ENCODE data around the gene YIPF1. TPM values are rescaled to one million over a fixed set of nuclear protein-coding genes. Genes with fewer than 3 reads are reported as not detected.
"Not testable (repeated sequence)": the region's sequence is repeated elsewhere in the genome, so short reads cannot be mapped to it uniquely, and the experiment has no call there.

The YIPF1 gene
- total and polyA plus RNA-seq, 2 donors, result 18.1 to 24.8 TPM

- Histone ChIP-seq H3K27ac (ENCODE audit: low read depth) (no peak overlapping the region), H3K4me3 (ENCODE audit: low read depth, low read length) (no peak overlapping the region), H3K36me3 (ENCODE audit: insufficient read depth) (no peaks in the 10 kb centered on the region), H3K4me1 (ENCODE audit: insufficient read depth) (no peaks in the 10 kb centered on the region)
- no peak for DNase-seq (ENCODE audit: extremely low spot score)
- WGBS, result 90% methylated on average over 6 of the region's 6 CpGs
Measured at GRCh38 chr1:53847980-53848379, 41.6 kb downstream of the YIPF1 start.

GRCh38 chr1:53842347-53842746 lies 47.2 kb downstream of the YIPF1 start:
- Histone ChIP-seq H3K27ac (ENCODE audit: low read depth) (no peak overlapping the region), H3K4me3 (ENCODE audit: low read depth, low read length) (no peak overlapping the region), H3K36me3 (ENCODE audit: insufficient read depth) (no peaks in the 10 kb centered on the region), H3K4me1 (ENCODE audit: insufficient read depth) (no peaks in the 10 kb centered on the region)
- DNase-seq (ENCODE audit: extremely low spot score), result no peak
- 85% methylated on average over 3 of the region's 3 CpGs for WGBS

- Histone ChIP-seq H3K36me3 (ENCODE audit: insufficient read depth) (peaks cover 2% of the 10 kb centered on the region), H3K27ac (ENCODE audit: low read depth) (no peak overlapping the region), H3K4me3 (ENCODE audit: low read depth, low read length) (no peak overlapping the region), H3K4me1 (ENCODE audit: insufficient read depth) (no peaks in the 10 kb centered on the region)
- no peak for DNase-seq (ENCODE audit: extremely low spot score)
- WGBS, result 14% methylated on average over 2 of the region's 2 CpGs
Measured at GRCh38 chr1:53838654-53838974, 51.0 kb downstream of the YIPF1 start.

- peak within 1 kb of the TSS; percentile 85 for H3K4me3 ChIP-seq (ENCODE audit: low read depth, low read length)
- peak; percentile 97 for DNase-seq (ENCODE audit: extremely low spot score)
- under 1% methylated on average over 59 of the region's 59 CpGs for WGBS
- H3K4me1 ChIP-seq (ENCODE audit: insufficient read depth), result no peaks in the 10 kb centered on the region
- peaks cover 2% of the 10 kb centered on the region for H3K36me3 ChIP-seq (ENCODE audit: insufficient read depth)
- peak within 1 kb of the TSS; percentile 89 for H3K27ac ChIP-seq (ENCODE audit: low read depth)
Measured at GRCh38 chr1:53837924-53838653, 51.5 kb downstream of the YIPF1 start, which contains the start of gene NDC1. Gene NDC1 (minus strand): TSS chr1:53838296. CDS start chr1:53838261, 35 bp downstream.

- H3K4me3 ChIP-seq (ENCODE audit: low read depth, low read length), result peak overlapping the region; percentile 85
- no peak overlapping the region for H3K27ac ChIP-seq (ENCODE audit: low read depth)
- no peaks in the 10 kb centered on the region for H3K4me1 ChIP-seq (ENCODE audit: insufficient read depth)
- peak; percentile 3 for DNase-seq (ENCODE audit: extremely low spot score)
- WGBS, result under 1% methylated on average over 5 of the region's 5 CpGs
- peaks cover 2% of the 10 kb centered on the region for H3K36me3 ChIP-seq (ENCODE audit: insufficient read depth)
Measured at GRCh38 chr1:53837646-53837923, 52.0 kb downstream of the YIPF1 start.

- Histone ChIP-seq H3K4me1 (ENCODE audit: insufficient read depth) (no peaks in the 10 kb centered on the region), H3K36me3 (ENCODE audit: insufficient read depth) (peaks cover 2% of the 10 kb centered on the region), H3K27ac (ENCODE audit: low read depth) (no peak overlapping the region), H3K4me3 (ENCODE audit: low read depth, low read length) (no peak overlapping the region)
- WGBS, result 56% methylated on average over 2 of the region's 2 CpGs
- no peak for DNase-seq (ENCODE audit: extremely low spot score)
Measured at GRCh38 chr1:53835491-53835890, 54.1 kb downstream of the YIPF1 start.

GRCh38 chr1:53834776-53835175 lies 54.8 kb downstream of the YIPF1 start:
- DNase-seq (ENCODE audit: extremely low spot score), result no peak
- H3K4me3 ChIP-seq (ENCODE audit: low read depth, low read length), result no peak overlapping the region
- 97% methylated on average over 11 of the region's 11 CpGs for WGBS
- peaks cover 2% of the 10 kb centered on the region for H3K36me3 ChIP-seq (ENCODE audit: insufficient read depth)
- H3K4me1 ChIP-seq (ENCODE audit: insufficient read depth), result no peaks in the 10 kb centered on the region
- no peak overlapping the region for H3K27ac ChIP-seq (ENCODE audit: low read depth)

GRCh38 chr1:53833393-53833792 lies 56.2 kb downstream of the YIPF1 start:
- no peak for DNase-seq (ENCODE audit: extremely low spot score)
- Histone ChIP-seq H3K36me3 (ENCODE audit: insufficient read depth) (peaks cover 2% of the 10 kb centered on the region), H3K4me1 (ENCODE audit: insufficient read depth) (no peaks in the 10 kb centered on the region), H3K27ac (ENCODE audit: low read depth) (no peak overlapping the region), H3K4me3 (ENCODE audit: low read depth, low read length) (no peak overlapping the region)
- WGBS, result 95% methylated on average over 4 of the region's 4 CpGs

- no peak for DNase-seq (ENCODE audit: extremely low spot score)
- H3K27ac ChIP-seq (ENCODE audit: low read depth), result no peak overlapping the region
- WGBS, result 97% methylated on average over 2 of the region's 2 CpGs
- H3K4me1 ChIP-seq (ENCODE audit: insufficient read depth), result no peaks in the 10 kb centered on the region
- H3K4me3 ChIP-seq (ENCODE audit: low read depth, low read length), result no peak overlapping the region
- peaks cover 3% of the 10 kb centered on the region for H3K36me3 ChIP-seq (ENCODE audit: insufficient read depth)
Measured at GRCh38 chr1:53826367-53826766, 63.2 kb downstream of the YIPF1 start.

- DNase-seq (ENCODE audit: extremely low spot score), result no peak
- Histone ChIP-seq H3K4me3 (ENCODE audit: low read depth, low read length) (no peak overlapping the region), H3K4me1 (ENCODE audit: insufficient read depth) (no peaks in the 10 kb centered on the region), H3K36me3 (ENCODE audit: insufficient read depth) (peaks cover 3% of the 10 kb centered on the region), H3K27ac (ENCODE audit: low read depth) (no peak overlapping the region)
- WGBS, result 98% methylated on average over 6 of the region's 6 CpGs
Measured at GRCh38 chr1:53825306-53825705, 64.3 kb downstream of the YIPF1 start.

- H3K4me1 ChIP-seq (ENCODE audit: insufficient read depth), result no peaks in the 10 kb centered on the region
- no peak overlapping the region for H3K4me3 ChIP-seq (ENCODE audit: low read depth, low read length)
- no peak overlapping the region for H3K27ac ChIP-seq (ENCODE audit: low read depth)
- no peak for DNase-seq (ENCODE audit: extremely low spot score)
- 87% methylated on average over 3 of the region's 3 CpGs for WGBS
- H3K36me3 ChIP-seq (ENCODE audit: insufficient read depth), result peaks cover 4% of the 10 kb centered on the region
Measured at GRCh38 chr1:53822931-53823330, 66.7 kb downstream of the YIPF1 start.

GRCh38 chr1:53821380-53821779 lies 68.2 kb downstream of the YIPF1 start:
- 92% methylated on average over 5 of the region's 5 CpGs for WGBS
- Histone ChIP-seq H3K4me1 (ENCODE audit: insufficient read depth) (no peaks in the 10 kb centered on the region), H3K27ac (ENCODE audit: low read depth) (no peak overlapping the region), H3K36me3 (ENCODE audit: insufficient read depth) (peaks cover 4% of the 10 kb centered on the region), H3K4me3 (ENCODE audit: low read depth, low read length) (no peak overlapping the region)
- no peak for DNase-seq (ENCODE audit: extremely low spot score)

GRCh38 chr1:53819387-53819786 lies 70.2 kb downstream of the YIPF1 start:
- Histone ChIP-seq H3K4me1 (ENCODE audit: insufficient read depth) (no peaks in the 10 kb centered on the region), H3K36me3 (ENCODE audit: insufficient read depth) (peaks cover 1% of the 10 kb centered on the region), H3K27ac (ENCODE audit: low read depth) (no peak overlapping the region), H3K4me3 (ENCODE audit: low read depth, low read length) (no peak overlapping the region)
- DNase-seq (ENCODE audit: extremely low spot score), result no peak

GRCh38 chr1:53816584-53816983 lies 73.0 kb downstream of the YIPF1 start:
- H3K36me3 ChIP-seq (ENCODE audit: insufficient read depth); DNase-seq (ENCODE audit: extremely low spot score); H3K4me3 ChIP-seq (ENCODE audit: low read depth, low read length); H3K4me1 ChIP-seq (ENCODE audit: insufficient read depth); H3K27ac ChIP-seq (ENCODE audit: low read depth): not testable (repeated sequence)
- 96% methylated on average over 1 of the region's 1 CpG for WGBS

GRCh38 chr1:53815484-53815883 lies 74.1 kb downstream of the YIPF1 start:
- DNase-seq (ENCODE audit: extremely low spot score); H3K36me3 ChIP-seq (ENCODE audit: insufficient read depth); H3K4me1 ChIP-seq (ENCODE audit: insufficient read depth); H3K4me3 ChIP-seq (ENCODE audit: low read depth, low read length); H3K27ac ChIP-seq (ENCODE audit: low read depth): not testable (repeated sequence)
- 75% methylated on average over 1 of the region's 1 CpG for WGBS
